Ecto neural progenitor cell (in vitro differentiated cells): Measurements from ENCODE around the gene PHF1.

Experiments used
- DNase-seq: peaks from one replicate; pipeline ENCODE4 v3.0.0-alpha.2; 2018; ENCODE audit warnings: low spot score

PHF1 gene

GRCh38 chr6:33431880-33432541, 21.2 kb downstream of the PHF1 start:
- no peak for DNase-seq

GRCh38 chr6:33432546-33432945, 21.7 kb downstream of the PHF1 start:
- DNase-seq = no peak

DNA sequence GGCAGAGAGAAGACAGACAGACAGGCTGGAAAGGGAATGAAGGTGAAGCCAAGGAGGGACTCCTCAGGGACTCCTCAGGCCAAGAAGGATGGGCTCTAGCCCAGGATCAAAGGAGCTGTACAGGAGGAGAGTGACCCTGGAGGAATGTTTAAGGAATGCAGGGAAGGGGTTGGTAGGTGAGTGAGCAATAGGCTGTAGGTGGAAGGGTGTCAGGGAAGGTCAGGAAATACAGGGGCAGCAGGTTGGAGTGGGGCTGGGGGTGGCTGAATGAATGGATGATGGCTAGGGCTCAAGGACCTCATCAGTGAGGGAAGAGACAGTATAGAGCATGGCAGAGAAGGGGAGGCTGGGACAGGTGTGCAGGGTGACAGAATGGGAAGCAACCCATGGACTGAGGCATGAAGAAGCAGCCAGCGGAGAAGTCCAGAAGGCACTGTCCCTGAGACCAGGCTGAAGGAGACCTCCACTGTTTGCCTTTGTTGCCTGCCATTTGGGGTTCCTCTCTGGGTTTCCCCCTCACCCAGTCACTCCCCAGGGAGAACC, 22.3 kb downstream of the PHF1 start:
- no peak for DNase-seq

DNA sequence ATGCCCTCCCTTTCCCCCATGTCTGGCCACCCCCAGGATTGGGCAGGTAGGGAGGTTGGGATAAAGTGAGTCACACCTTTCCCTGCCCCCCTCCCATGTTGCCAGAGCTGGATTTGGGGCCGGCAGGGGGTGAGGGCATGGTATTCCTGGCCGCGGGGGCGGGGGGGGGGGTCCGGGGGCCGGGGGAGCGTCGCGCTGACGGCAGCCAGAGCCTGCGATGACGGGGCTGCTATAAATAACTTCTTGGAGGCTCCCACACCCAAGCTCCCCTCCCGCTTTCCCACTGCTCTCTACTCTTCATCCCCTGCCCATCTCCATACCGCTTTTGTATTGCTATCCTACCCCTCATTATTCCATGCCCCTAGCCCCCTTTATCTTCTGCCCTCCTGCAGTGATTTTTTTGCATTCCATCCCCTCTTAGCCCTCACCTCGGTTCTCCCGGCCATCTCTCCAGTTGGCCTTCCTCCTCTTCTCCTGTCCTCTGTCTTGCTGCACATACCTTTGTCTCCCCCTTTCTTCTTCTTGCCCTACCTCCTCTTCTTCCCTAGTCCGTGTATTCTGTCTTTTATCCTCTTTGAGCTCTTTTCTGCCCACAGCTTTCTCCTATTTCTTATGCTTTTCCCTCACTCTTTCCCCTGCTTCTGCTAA, 22.9 kb downstream of the PHF1 start:
- DNase-seq = no peak

- DNase-seq = no peak
Observed at GRCh38 chr6:33434961-33435360, 24.1 kb downstream of the PHF1 start.

- DNase-seq = no peak
Observed at GRCh38 chr6:33437666-33438065, 26.9 kb downstream of the PHF1 start.

- DNase-seq = no peak
Observed at GRCh38 chr6:33438978-33439594, 28.3 kb downstream of the PHF1 start.

DNA sequence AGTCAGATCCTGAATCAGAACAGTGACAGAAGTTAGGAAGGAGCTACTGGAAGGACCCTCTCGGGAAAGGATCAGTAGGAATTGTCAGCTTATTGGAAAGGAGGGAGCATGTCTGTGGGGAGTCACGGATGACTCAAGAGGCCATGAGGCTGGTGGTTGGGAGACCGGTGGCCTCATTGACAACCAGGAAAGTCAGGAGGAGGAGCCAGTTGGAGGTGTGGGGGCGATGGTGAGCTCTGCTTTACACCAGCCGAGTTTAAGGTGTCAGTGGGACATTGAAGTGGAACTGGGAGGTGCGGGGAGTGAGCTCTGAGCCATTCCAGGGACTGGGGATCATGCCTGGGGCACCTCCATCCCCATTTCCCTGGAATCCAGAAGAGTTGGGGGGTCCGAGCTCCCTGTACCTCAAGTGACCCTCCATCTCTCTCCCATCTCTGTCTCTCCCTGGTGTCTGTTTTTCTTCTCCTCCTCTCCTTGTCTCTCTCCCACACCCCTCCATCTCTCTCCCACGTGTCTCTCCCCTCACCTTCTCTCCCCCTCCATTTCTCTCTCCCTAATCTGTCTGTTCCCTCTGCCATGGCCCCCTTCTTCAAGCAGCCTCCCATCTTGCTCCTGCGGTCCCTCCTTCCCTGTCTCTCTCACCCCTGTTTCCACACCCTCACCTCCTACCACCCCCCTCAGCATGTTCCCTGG, 29.3 kb downstream of the PHF1 start:
- no peak for DNase-seq

DNA sequence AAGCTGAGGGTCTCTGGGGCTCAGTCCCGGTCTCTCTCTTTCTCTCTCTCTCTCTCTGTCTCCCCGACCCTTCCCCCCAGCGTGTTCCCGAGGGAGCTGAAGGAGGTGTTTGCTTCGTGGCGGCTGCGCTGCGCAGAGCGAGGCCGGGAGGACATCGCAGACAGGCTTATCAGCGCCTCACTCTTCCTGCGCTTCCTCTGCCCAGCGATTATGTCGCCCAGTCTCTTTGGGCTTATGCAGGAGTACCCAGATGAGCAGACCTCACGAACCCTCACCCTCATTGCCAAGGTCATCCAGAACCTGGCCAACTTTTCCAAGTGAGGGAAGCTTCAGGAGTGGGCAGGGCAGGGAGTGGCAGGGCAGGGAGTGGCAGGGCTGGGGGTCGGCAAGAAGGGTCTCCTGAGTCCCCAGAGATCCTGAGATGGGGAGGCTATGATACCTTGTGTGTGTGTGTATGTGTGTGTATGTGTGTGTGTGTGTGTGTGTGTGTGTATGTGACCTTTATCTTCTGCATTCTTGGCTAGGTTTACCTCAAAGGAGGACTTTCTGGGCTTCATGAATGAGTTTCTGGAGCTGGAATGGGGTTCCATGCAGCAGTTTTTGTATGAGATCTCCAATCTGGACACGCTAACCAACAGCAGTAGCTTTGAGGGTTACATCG, 30.0 kb downstream of the PHF1 start:
- no peak for DNase-seq

DNA sequence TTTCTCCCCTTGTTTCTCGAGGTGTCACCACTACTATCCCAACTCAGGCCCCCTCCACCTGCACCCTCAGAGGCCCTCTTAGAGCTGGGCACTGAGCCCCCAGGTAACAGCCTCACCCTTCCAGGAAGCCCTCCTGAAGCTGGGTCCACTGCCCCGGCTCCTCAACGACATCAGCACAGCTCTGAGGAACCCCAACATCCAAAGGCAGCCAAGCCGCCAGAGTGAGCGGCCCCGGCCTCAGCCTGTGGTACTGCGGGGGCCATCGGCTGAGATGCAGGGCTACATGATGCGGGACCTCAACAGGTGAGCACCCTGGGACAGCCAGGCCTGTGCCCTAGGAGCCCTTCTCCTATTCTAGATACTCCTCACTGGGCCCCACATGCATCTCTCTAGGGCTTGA, 30.6 kb downstream of the PHF1 start:
- no peak for DNase-seq

GRCh38 chr6:33442283-33442682, 31.5 kb downstream of the PHF1 start:
- DNase-seq = no peak

DNA sequence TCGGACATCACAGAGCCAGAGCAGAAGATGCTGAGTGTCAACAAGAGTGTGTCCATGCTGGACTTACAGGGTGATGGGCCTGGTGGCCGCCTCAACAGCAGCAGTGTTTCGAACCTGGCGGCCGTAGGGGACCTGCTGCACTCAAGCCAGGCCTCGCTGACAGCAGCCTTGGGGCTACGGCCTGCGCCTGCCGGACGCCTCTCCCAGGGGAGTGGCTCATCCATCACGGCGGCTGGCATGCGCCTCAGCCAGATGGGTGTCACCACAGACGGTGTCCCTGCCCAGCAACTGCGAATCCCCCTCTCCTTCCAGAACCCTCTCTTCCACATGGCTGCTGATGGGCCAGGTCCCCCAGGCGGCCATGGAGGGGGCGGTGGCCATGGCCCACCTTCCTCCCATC, 32.2 kb downstream of the PHF1 start:
- no peak for DNase-seq

DNA sequence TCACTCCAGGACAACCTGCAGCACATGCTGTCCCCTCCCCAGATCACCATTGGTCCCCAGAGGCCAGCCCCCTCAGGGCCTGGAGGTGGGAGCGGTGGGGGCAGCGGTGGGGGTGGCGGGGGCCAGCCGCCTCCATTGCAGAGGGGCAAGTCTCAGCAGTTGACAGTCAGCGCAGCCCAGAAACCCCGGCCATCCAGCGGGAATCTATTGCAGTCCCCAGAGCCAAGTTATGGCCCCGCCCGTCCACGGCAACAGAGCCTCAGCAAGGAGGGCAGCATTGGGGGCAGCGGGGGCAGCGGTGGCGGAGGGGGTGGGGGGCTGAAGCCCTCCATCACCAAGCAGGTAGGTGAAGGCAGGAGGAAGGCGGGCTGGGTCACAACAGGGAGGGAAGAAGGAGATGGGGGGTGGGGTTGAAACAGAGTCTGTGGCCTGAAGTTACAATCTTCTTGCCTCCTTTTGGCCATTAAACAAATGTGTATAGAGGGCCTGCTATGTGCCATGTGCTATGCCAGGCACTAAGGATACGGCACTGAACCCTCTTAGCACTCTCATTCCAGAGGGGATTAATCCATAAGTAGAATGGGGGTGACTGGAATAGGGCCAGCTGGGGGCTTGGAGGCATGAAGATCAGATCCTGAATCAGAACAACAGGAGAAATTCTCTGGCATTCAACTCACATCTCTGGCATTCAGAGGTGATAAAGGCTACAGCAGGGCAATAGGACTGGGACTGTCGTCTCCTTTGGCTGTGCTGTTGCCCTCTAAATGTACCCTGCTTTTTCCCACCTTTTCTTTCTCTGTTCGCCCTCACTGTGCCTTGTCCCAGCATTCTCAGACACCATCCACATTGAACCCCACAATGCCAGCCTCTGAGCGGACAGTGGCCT, 33.0 kb downstream of the PHF1 start:
- DNase-seq = no peak

DNA sequence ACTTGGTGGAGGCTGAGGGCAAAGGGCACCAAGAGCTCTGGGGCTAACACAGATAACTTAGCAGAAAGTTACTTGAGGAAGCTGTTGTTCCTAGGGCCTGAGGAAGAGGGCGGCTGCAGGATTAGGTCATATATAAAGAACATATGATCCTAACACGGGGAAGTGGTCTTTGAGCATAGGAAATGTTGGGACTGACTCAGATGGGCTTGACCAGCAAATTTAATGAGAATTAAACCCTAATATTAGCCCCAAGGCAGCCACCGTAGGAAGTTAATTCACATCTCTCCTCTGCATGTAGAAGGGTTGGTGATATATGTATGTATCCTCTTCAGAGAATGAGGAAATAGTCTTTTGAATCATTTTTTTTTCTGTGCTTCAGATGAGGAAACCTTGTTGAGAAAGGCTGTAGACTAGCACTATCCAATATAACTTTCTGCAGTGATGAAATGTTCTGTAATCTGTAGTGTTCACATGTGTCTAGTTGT, 34.3 kb downstream of the PHF1 start:
- DNase-seq = no peak

GRCh38 chr6:33446356-33446755, 35.5 kb downstream of the PHF1 start:
- DNase-seq = no peak

GRCh38 chr6:33450434-33450833, 39.6 kb downstream of the PHF1 start:
- no peak for DNase-seq

GRCh38 chr6:33451606-33452005, 40.8 kb downstream of the PHF1 start:
- no peak for DNase-seq

DNA sequence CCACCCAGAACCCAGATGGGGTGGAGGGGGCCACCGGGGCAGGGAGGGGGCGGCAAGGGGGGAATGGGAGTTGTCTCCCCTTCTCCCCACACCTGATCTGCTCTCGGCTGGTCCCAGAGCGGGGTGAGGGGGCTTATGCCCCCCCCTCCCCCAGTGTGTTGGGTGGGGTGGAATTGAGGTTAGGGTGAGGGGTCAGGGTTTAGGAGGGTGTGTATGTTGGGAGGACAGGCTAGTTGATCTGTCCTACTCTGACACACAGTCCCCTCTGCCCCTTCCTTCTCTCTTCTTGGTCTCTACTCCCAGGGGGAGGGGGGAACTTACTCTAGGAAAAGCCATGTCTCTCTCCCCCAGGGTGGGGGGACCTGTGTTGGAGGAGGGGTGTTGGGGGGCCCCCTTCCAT, 41.7 kb downstream of the PHF1 start:
- no peak for DNase-seq

DNA sequence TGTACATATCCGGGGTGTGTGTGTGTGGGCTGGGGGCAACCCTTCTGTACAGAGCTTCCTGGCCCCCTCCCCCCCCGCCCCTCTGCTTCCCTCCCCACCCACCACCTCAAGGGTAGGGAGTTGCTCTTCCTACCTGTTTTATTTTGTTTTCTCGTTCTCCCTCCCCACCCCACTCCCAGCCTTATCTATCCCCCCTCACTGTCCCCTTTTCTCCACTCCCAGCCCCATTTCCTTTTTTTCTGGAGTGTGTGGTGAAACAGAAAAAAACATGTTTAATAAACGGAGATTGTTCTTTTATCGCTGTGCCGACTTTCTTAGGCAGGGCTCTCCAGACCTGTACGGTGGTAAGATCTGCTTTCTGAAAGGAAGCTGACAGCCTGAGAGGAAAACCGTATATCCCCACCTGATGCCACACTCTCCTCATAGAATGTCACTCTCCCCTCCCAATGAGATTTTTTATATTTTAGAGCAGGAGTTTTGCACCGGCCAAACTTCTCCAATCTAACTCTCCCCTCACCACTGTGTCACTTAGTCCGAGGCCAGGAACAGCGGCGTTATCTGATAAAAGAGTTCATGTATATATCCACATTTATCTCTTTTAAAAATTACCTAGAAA, 42.7 kb downstream of the PHF1 start:
- no peak for DNase-seq
